Adrenal gland (tissue), 12 donors: ENCODE data around the gene ROBO2. TPM values are rescaled to one million over a fixed set of nuclear protein-coding genes. Genes with fewer than 3 reads are reported as not detected.
"Not testable (repeated sequence)": the region's sequence is repeated elsewhere in the genome, so short reads cannot be mapped to it uniquely, and the experiment has no call there.

Experiments
- DNase-seq, 7 donors: peaks; one replicate each; pipeline ENCODE4 v3.0.0-alpha.2; 2019 to 2020
- H3K27ac ChIP-seq, 5 donors: fragments of 200-600 bp; sonication (generic) in 4 of 5; 1 replicate in 3 of 5; 2 replicates in 2 of 5; pipeline versions ENCODE4 v1.5.1 to v1.8.0; 2016 to 2020; ENCODE audit warnings: mild to moderate bottlenecking in 1 of 5
- H3K27me3 ChIP-seq: fragments of 200-600 bp; 2 replicates; pipeline ENCODE4 v1.8.0; 2021
- H3K36me3 ChIP-seq, 2 donors: fragments of 200-600 bp; replicated peaks in 1 of 2; 1 replicate in 1 of 2; 2 replicates in 1 of 2; pipeline versions ENCODE4 v1.5.1 to v1.8.0; 2018 to 2022
- H3K4me1 ChIP-seq, 2 donors: fragments of 200-600 bp; replicated peaks in 1 of 2; 1 replicate in 1 of 2; 2 replicates in 1 of 2; pipeline versions ENCODE4 v1.5.1 to v1.8.0; 2018 to 2021
- H3K4me3 ChIP-seq, 4 donors: fragments of 200-600 bp; sonication (generic) in 3 of 4; one replicate each; pipeline ENCODE4 v1.5.1; 2016 to 2018
- H3K9me3 ChIP-seq, 3 donors: fragments of 200-600 bp; sonication (generic) in 1 of 3; replicated peaks in 1 of 3; 1 replicate in 2 of 3; 2 replicates in 1 of 3; pipeline versions ENCODE4 v1.5.1 to v1.8.0; 2016 to 2021
- CTCF ChIP-seq, 6 experiments: fragments of 450-650 bp in 4 of 6; fragments of 200-600 bp in 2 of 6; sonication (generic) in 1 of 6; IDR thresholded peaks; 1 replicate in 5 of 6; 2 replicates in 1 of 6; pipeline versions ENCODE4 v1.5.1 to v1.8.0; 2016 to 2021; ENCODE audit warnings: antibody characterized with exemption in 6 of 6, mild to moderate bottlenecking in 2 of 6, moderate library complexity in 1 of 6
- POLR2A ChIP-seq, 2 donors: fragments of 450-650 bp; IDR thresholded peaks; one replicate each; pipeline ENCODE4 v1.6.1; 2017; ENCODE audit warnings: antibody characterized with exemption in 2 of 2, mild to moderate bottlenecking in 2 of 2, moderate library complexity in 1 of 2
- WGBS, 4 donors: extraction: QIAGEN DNeasy Blood & Tissue Kit in 2 of 4; methylation state at CpG; one replicate each; pipeline versions ENCODE4 v1.1.5 to v1.1.7; 2013 to 2017; 5-methylcytosine and 5-hydroxymethylcytosine counted together
- intact Hi-C, 2 donors: fragments of 100-400 bp; cut with DNase I; formaldehyde crosslinking; loops; one replicate each; pipeline versions ENCODE4 v1.14.1 to v1.15.0; 2022 to 2023
- polyA plus RNA-seq, 3 donors: library from polyadenylated mRNA; stranded (reverse); fragments of 200-250 nt in 2 of 3; fragments of 350-450 nt in 1 of 3; fragmentation: Illumina TruSeq in 1 of 3; extraction: RNeasy Lipid Tissue Mini Kit (QIAGEN cat#74804) in 1 of 3; gene quantifications; one replicate each; pipeline ENCODE4 v1.2.3, GENCODE V29; 2013 to 2014
- total RNA-seq, 9 donors: library from RNA; depleted of rRNA in 4 of 9; stranded (reverse); fragments of >200 nt in 4 of 9; fragments of 120-200 nt in 1 of 9; fragmentation: NEBNext Ultra II Directional in 1 of 9; extraction: Animal tissue kit (Norgen Biotek cat#: 25700) in 1 of 9; gene quantifications; one replicate each; pipeline versions ENCODE4 v1.1.0 to v1.2.4, GENCODE V29; 2013 to 2023
- donor health status: healthy with polysubstance abuse.
- donor health status: Bipolar disorder and iron deficiency.
- donor health status: DM: yes; HTN: yes; CAD: no.
- donor health status: DM: no; HTN: no; CAD: no.
- donor health status: DM: no; HTN: no; CAD: no.
- donor health status: DM: yes; HTN: yes; CAD: no.

ROBO2 gene
- total and polyA plus RNA-seq, 12 donors = 0.30 to 9.9 (median 2.5) TPM; not detected in 1

GRCh38 chr3:77404871-77405270 is 365.0 kb downstream of the ROBO2 start:
- 28 to 42% (median 36%) methylated on average over 1 of the region's 1 CpG for WGBS, 4 donors
- Histone ChIP-seq H3K9me3 (no peaks in the 10 kb centered on the region), H3K36me3 (no peaks in the 10 kb centered on the region), H3K27me3 (no peaks in the 10 kb centered on the region), H3K4me1 (no peaks in the 10 kb centered on the region), H3K4me3 (no peak overlapping the region), H3K27ac (no peak overlapping the region)
- DNase-seq = no peak
- intact Hi-C loops = no loop called here
- no peak for TF ChIP-seq CTCF (IDR thresholded peaks at IDR 0.05)
- no peak for TF ChIP-seq POLR2A (IDR thresholded peaks at IDR 0.05)

DNA sequence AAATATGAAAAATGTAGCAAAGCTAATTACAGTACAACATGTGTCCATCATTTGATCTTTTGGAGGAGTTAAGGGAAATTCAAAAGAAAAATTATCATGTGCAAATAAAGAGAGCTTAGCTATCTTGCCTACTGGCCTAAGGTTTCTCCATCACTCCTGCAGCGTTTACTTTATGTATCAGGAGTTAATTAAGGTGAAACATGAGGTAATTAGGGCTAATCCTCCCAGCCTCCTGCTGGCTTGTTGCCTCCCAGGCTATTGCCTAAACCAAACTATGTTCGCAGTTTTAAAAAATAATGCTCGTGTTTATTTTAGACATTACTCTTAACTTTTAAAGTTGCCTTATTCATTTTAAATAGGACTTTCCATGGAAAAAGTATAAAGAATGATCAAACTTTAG is 367.5 kb downstream of the ROBO2 start:
- DNase-seq = no peak
- Histone ChIP-seq H3K4me1 (no peaks in the 10 kb centered on the region), H3K9me3 (no peaks in the 10 kb centered on the region), H3K36me3 (no peaks in the 10 kb centered on the region), H3K27me3 (no peaks in the 10 kb centered on the region), H3K27ac (no peak overlapping the region), H3K4me3 (no peak overlapping the region)
- 69 to 83% (median 74%) methylated on average over 3 of the region's 3 CpGs for WGBS, 4 donors
- intact Hi-C loops = no loop called here
- TF ChIP-seq POLR2A (IDR thresholded peaks at IDR 0.05) (no peak), CTCF (IDR thresholded peaks at IDR 0.05) (no peak)

DNA sequence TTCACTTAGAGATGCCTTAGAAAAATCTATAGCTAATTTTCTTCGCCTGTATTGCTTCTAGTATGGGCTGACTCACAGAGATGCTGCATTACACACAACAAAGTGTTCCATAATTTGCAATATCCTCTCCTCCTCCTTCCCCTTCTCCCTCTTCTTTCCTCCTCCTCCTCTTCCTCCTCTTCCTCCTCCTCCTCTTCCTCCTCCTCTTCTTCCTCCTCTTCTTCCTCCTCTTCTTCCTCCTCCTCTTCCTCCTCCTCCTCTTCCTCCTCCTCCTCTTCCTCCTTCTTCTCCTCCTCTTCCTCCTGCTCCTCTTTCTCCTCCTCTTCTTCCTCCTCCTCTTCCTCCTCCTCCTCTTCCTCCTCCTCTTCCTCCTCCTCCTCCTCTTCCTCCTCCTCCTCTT is 370.4 kb downstream of the ROBO2 start:
- H3K9me3 ChIP-seq, H3K27me3 ChIP-seq, H3K27ac ChIP-seq, H3K4me1 ChIP-seq, H3K36me3 ChIP-seq, H3K4me3 ChIP-seq, intact Hi-C loops, DNase-seq: not testable (repeated sequence)
- WGBS, 4 donors = 56 to 84% (median 76%) methylated on average over 1 of the region's 1 CpG

DNA sequence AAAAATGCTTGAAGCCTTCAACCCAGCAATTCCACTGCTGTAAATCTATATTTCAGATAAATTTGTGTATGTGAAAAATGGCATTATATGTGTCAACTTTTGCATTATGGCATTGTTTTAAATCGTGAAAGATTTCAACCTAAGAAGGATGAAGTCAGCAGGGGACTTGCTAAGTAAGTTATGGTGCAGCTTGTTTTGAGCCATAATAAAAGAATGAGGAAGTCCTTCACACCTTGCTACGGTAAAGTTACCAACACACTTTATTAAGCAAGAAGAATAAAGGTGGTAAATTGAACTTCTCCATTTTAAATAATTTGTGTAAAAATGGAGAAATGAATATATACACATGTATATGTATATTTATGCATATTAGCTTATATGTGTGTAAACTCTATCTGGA is 371.4 kb downstream of the ROBO2 start:
- Histone ChIP-seq H3K4me3 (no peak overlapping the region), H3K27ac (no peak overlapping the region), H3K27me3 (no peaks in the 10 kb centered on the region), H3K4me1 (no peaks in the 10 kb centered on the region), H3K9me3 (no peaks in the 10 kb centered on the region), H3K36me3 (no peaks in the 10 kb centered on the region)
- TF ChIP-seq POLR2A (IDR thresholded peaks at IDR 0.05) = no peak
- TF ChIP-seq CTCF (IDR thresholded peaks at IDR 0.05) = no peak
- WGBS, 4 donors = 63 to 80% (median 72%) methylated on average over 2 of the region's 2 CpGs
- DNase-seq = no peak
- intact Hi-C loops = no loop called here

DNA sequence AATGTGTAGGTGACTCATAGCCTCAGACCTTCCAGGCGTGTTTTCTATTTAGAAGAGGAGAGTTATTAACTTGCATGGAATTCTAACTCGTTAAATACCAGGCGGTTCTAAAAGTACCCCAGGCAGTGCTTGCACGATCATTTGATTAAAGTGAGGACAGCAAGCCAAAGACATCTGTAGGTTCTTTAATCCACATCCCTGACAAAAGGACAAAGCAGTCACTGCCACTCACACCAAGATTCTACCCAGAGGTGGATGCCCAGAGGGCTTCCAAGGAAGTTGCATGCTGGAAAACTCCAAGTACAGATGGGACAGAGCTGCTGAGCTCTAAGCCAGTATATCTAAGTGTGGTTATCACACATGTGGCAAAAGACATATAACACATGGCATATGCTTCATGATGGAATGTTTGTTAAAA is 372.1 kb downstream of the ROBO2 start:
- TF ChIP-seq CTCF (IDR thresholded peaks at IDR 0.05) (no peak), POLR2A (IDR thresholded peaks at IDR 0.05) (no peak)
- 71 to 80% (median 73%) methylated on average over 4 of the region's 4 CpGs for WGBS, 4 donors
- no peaks in the 10 kb centered on the region for H3K36me3 ChIP-seq
- H3K9me3 ChIP-seq = no peaks in the 10 kb centered on the region
- no peak for DNase-seq
- intact Hi-C loops = no loop called here
- H3K27me3 ChIP-seq = no peaks in the 10 kb centered on the region
- no peak overlapping the region for H3K27ac ChIP-seq
- no peak overlapping the region for H3K4me3 ChIP-seq
- H3K4me1 ChIP-seq = no peaks in the 10 kb centered on the region
